ENCODE measurements around the gene PTGR1.

Gene PTGR1

GRCh38 chr9:111514967-111515366 is 84.5 kb downstream of the PTGR1 start:
- no peak for TF ChIP-seq JUND (IDR thresholded peaks at IDR 0.05; ENCODE audit: low read depth)
- no peak for DNase-seq (ENCODE audit: low read depth in 1 of 2, low spot score in 1 of 2)
- in situ Hi-C loops (cut with HindIII; ENCODE audit: low pct_unique_long_range_greater_than_20kb, low sequenced_read_pairs), result no loop called here
